HepG2 (cell line): Measurements from ENCODE around the gene CSNK1A1. TPM values are rescaled to one million over a fixed set of nuclear protein-coding genes. Genes with fewer than 3 reads are reported as not detected.

ENCODE experiments used
- ATF1 ChIP-seq: IDR thresholded peaks from 2 replicates; pipeline ENCODE4 v1.6.1; 2016; ENCODE audit warnings: mild to moderate bottlenecking, control low read depth
- HMGXB4 ChIP-seq, 2 experiments: sonication (generic) in 1 of 2; formaldehyde crosslinking in 1 of 2; IDR thresholded peaks; 2 replicates each; pipeline versions ENCODE4 v1.4.0 to v1.6.1; 2018 to 2020; ENCODE audit warnings: missing genetic modification reagents in 2 of 2, borderline replicate concordance in 1 of 2, low read depth in 1 of 2, mild to moderate bottlenecking in 1 of 2, missing biosample characterization in 1 of 2
- PCBP1 ChIP-seq: fragments of 200-400 bp; formaldehyde crosslinking; IDR thresholded peaks from 2 replicates; pipeline ENCODE4 v1.6.1; 2017; ENCODE audit warnings: mild to moderate bottlenecking, low read depth, low read length, borderline replicate concordance
- PHF20 ChIP-seq: sonication (generic); formaldehyde crosslinking; IDR thresholded peaks from 2 replicates; pipeline ENCODE4 v1.5.0; 2020; ENCODE audit warnings: mild to moderate bottlenecking, missing genetic modification reagents
- PLSCR1 ChIP-seq: sonication (generic); formaldehyde crosslinking; IDR thresholded peaks from 2 replicates; pipeline ENCODE4 v1.5.0; 2020; ENCODE audit warnings: missing genetic modification reagents, mild to moderate bottlenecking, borderline replicate concordance
- PRDM4 ChIP-seq: sonication (generic); formaldehyde crosslinking; IDR thresholded peaks from 2 replicates; pipeline ENCODE4 v1.9.0; 2021; ENCODE audit warnings: missing genetic modification reagents, borderline replicate concordance
- RORA ChIP-seq: sonication (generic); formaldehyde crosslinking; IDR thresholded peaks from 2 replicates; pipeline ENCODE4 v1.5.0; 2020; ENCODE audit warnings: mild to moderate bottlenecking, missing genetic modification reagents, moderate library complexity
- SIX4 ChIP-seq: sonication (generic); formaldehyde crosslinking; IDR thresholded peaks from 2 replicates; pipeline ENCODE4 v1.4.0; 2020; ENCODE audit warnings: missing genetic modification reagents
- SMAD1 ChIP-seq: sonication (generic); formaldehyde crosslinking; IDR thresholded peaks from 2 replicates; pipeline ENCODE4 v1.4.0; 2020; ENCODE audit warnings: missing genetic modification reagents, low read depth, mild to moderate bottlenecking, borderline replicate concordance
- SP4 ChIP-seq: sonication (generic); formaldehyde crosslinking; IDR thresholded peaks from 2 replicates; pipeline ENCODE4 v1.8.1; 2023; ENCODE audit warnings: mild to moderate bottlenecking, missing genetic modification reagents
- TEAD2 ChIP-seq: sonication (generic); formaldehyde crosslinking; IDR thresholded peaks from 2 replicates; pipeline ENCODE4 v1.9.0; 2021; ENCODE audit warnings: missing genetic modification reagents
- TMF1 ChIP-seq: sonication (generic); formaldehyde crosslinking; IDR thresholded peaks from 2 replicates; pipeline ENCODE4 v1.8.1; 2022; ENCODE audit warnings: low read depth, missing genetic modification reagents
- TOPORS ChIP-seq: sonication (generic); formaldehyde crosslinking; IDR thresholded peaks from 2 replicates; pipeline ENCODE4 v1.8.0; 2023; ENCODE audit warnings: mild to moderate bottlenecking, missing genetic modification reagents
- ZBTB1 ChIP-seq: sonication (generic); formaldehyde crosslinking; IDR thresholded peaks from 2 replicates; pipeline ENCODE4 v1.4.0; 2020; ENCODE audit warnings: missing genetic modification reagents, borderline replicate concordance
- ZNF281 ChIP-seq: sonication (generic); formaldehyde crosslinking; IDR thresholded peaks from 2 replicates; pipeline ENCODE4 v1.4.0; 2020; ENCODE audit warnings: missing genetic modification reagents, borderline replicate concordance
- ZNF317 ChIP-seq: sonication (generic); formaldehyde crosslinking; IDR thresholded peaks from 2 replicates; pipeline ENCODE4 v1.5.0; 2020; ENCODE audit warnings: mild to moderate bottlenecking, missing genetic modification reagents
- ZNF629 ChIP-seq: sonication (generic); formaldehyde crosslinking; conservative IDR thresholded peaks from 2 replicates; pipeline ENCODE4 v1.5.0; 2020; ENCODE audit warnings: missing genetic modification reagents
- ZNF746 ChIP-seq: sonication (generic); formaldehyde crosslinking; IDR thresholded peaks from 2 replicates; pipeline ENCODE4 v1.8.0; 2022; ENCODE audit warnings: mild to moderate bottlenecking, missing genetic modification reagents
- ZUFSP ChIP-seq: sonication (generic); formaldehyde crosslinking; IDR thresholded peaks from 2 replicates; pipeline ENCODE4 v1.9.0; 2021; ENCODE audit warnings: missing genetic modification reagents, mild to moderate bottlenecking, borderline replicate concordance
- polyA plus RNA-seq, 8 experiments: library from polyadenylated mRNA; depleted of rRNA in 3 of 8; stranded (reverse) in 7 of 8; unstranded in 1 of 8; fragments of >200 nt; fragmentation: Illumina TruSeq in 4 of 8; extraction: Trizol in 4 of 8; gene quantifications; 2 replicates each; pipeline versions ENCODE4 v1.2.1 to v1.2.3, GENCODE V29; 2011 to 2016; ENCODE audit warnings: low read depth in 4 of 8, missing spikeins in 1 of 8, mixed read lengths in 1 of 8; ENCODE audit not compliant: insufficient read depth in 1 of 8
- total RNA-seq, 5 experiments: library from RNA; depleted of rRNA; stranded (reverse); fragments of >200 nt; fragmentation: Illumina TruSeq; extraction: Trizol; gene quantifications; 2 replicates each; pipeline ENCODE4 v1.2.3, GENCODE V29; 2016; ENCODE audit warnings: low read depth in 1 of 5

CSNK1A1 gene
- total and polyA plus RNA-seq, 2 of the 13 experiments (the other 11 are each of a cell fraction or from before 2014, with no cell fraction given): 89.0 to 149 TPM

- TF ChIP-seq TMF1 (CRISPR knock-in tag) (peak; percentile 76; the same call in 1 of the 2 replicates), ZNF629 (CRISPR knock-in tag) (no peak), SMAD1 (CRISPR knock-in tag) (no peak), SP4 (CRISPR knock-in tag) (peak; percentile 63), TEAD2 (CRISPR knock-in tag) (no peak), RORA (CRISPR knock-in tag) (no peak), PHF20 (CRISPR knock-in tag) (peak; percentile 87), ZNF317 (CRISPR knock-in tag) (peak; percentile 89), ATF1 (CRISPR knock-in tag) (peak; percentile 72), ZNF746 (no peak), PCBP1 (no peak), ZUFSP (no peak), TOPORS (CRISPR knock-in tag) (peak; percentile 83), ZBTB1 (CRISPR knock-in tag) (no peak), ZNF281 (CRISPR knock-in tag) (peak; percentile 34; the same call in 1 of the 2 replicates), PRDM4 (CRISPR knock-in tag) (no peak), HMGXB4 (CRISPR knock-in tag; IDR thresholded peaks at IDR 0.05; ENCODE audit: borderline replicate concordance in 1 of 2, low read depth in 1 of 2) (peak; percentile 92 to 93; a peak in 3 of 4 replicates), PLSCR1 (no peak; the same call in 1 of the 2 replicates), SIX4 (CRISPR knock-in tag) (no peak; the same call in 1 of the 2 replicates)
Observed at GRCh38 chr5:149551227-149552037, at the start of gene CSNK1A1 (continued).
